ENCODE results near the gene FRMD1. TPM values are rescaled to one million over a fixed set of nuclear protein-coding genes. Genes with fewer than 3 reads are reported as not detected.

The FRMD1 gene
- polyA plus RNA-seq, 1 experiment = not detected

DNA sequence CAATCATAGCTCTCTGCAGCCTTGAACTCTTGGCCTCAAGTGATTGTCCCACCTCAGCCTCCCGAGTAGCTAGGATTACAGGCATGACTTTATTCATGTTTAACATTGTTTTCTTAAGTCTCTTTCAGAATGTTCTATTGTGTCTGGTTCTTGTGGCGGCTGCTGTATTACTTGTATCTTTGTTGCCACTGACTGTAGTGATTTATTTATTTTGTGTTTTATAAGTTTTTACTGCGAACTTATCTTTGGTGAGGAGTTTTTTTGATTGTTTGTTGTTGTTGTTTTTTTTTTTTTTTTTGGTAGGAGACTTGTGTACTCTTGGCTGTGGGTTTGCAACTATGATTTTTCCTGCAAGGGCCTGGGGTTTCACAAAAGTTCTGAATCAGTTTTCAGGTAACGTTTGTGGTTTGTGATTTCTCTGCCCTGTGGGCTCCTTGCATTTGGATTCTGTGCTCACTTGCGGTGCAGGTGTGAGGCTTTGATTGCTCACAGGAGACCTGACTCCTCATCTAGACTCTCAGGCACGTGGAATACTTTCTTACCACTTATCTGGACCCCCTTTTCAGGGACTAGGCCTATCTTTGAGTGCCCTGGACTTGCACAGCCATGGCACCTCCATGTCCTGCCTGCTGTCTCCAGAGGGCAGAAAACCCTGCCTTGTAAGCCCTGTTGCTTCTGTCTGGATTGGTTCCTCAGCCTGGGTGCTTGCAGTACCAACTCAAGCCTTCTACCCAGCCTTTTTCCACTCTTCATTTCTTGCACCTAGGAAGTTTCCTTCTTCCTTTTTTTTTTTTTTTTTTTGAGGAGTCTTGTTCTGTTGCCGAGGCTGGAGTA lies 56.3 kb downstream of the FRMD1 start:
- Histone ChIP-seq H3K4me3 (ENCODE audit: low read depth, low read length) (no peak overlapping the region), H3K27me3 (ENCODE audit: control insufficient read depth, insufficient read depth, low read length) (peaks cover 16% of the 10 kb centered on the region), H3K36me3 (ENCODE audit: control insufficient read depth, insufficient read depth, low read length) (no peaks in the 10 kb centered on the region)
- POLR2A ChIA-PET = no interaction called here
- no peak for DNase-seq (ENCODE audit: low read depth)
- CTCF ChIA-PET = no interaction called here
- TF ChIP-seq, protein P1, sequence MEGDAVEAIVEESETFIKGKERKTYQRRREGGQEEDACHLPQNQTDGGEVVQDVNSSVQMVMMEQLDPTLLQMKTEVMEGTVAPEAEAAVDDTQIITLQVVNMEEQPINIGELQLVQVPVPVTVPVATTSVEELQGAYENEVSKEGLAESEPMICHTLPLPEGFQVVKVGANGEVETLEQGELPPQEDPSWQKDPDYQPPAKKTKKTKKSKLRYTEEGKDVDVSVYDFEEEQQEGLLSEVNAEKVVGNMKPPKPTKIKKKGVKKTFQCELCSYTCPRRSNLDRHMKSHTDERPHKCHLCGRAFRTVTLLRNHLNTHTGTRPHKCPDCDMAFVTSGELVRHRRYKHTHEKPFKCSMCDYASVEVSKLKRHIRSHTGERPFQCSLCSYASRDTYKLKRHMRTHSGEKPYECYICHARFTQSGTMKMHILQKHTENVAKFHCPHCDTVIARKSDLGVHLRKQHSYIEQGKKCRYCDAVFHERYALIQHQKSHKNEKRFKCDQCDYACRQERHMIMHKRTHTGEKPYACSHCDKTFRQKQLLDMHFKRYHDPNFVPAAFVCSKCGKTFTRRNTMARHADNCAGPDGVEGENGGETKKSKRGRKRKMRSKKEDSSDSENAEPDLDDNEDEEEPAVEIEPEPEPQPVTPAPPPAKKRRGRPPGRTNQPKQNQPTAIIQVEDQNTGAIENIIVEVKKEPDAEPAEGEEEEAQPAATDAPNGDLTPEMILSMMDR (IDR thresholded peaks at IDR 0.05; ENCODE audit: insufficient read depth, low read depth, low read length) = no peak

DNA sequence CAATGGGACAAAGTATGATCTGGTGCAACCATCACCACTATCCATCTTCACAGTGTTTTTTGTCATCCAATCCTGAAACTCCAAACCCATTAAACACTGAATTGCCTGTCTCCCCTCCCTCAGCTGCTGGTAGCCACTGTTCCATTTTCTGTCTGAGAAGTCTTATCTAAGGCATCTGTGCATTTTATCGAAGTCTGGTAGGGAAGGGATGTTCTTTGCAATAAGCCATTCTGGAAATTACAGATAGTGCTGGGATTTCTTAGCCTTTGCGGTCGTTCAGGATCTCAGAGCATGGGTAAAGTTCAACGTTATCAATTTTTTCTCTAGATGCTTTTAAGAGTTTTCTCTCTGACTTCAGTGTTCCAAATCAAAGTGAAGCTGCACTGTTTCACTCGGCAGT lies 57.4 kb downstream of the FRMD1 start:
- TF ChIP-seq, protein P1 (IDR thresholded peaks at IDR 0.05; ENCODE audit: insufficient read depth, low read depth, low read length) = no peak
- DNase-seq (ENCODE audit: low read depth) = no peak
- H3K27me3 ChIP-seq (ENCODE audit: control insufficient read depth, insufficient read depth, low read length) = peaks cover 22% of the 10 kb centered on the region
- ChIA-PET POLR2A (no interaction called here), CTCF (interaction anchor here (1.2 kb wide), 1 partner anchor 11 kb away, joined by 4 read pairs; no protein-coding TSS in a partner anchor)
- H3K4me3 ChIP-seq (ENCODE audit: low read depth, low read length) = no peak overlapping the region
- no peaks in the 10 kb centered on the region for H3K36me3 ChIP-seq (ENCODE audit: control insufficient read depth, insufficient read depth, low read length)

DNA sequence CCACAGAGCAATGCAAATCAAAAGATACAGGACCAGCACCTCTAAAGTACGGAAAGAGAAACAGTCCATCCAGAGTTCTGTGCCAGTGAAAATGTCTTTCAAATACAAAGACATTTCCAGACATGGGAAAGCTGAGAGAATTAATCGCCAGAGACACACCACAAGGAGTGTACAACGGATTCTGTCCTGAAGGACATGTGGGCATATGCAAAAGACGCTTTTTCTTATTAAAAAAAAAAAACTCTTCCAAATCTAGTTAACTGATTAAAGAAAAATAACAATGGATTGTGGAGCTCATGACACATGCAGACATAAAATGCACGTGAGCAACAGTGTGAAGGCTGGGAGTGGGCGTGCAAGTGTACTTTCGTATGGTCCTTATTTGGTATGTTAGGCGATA lies 58.8 kb downstream of the FRMD1 start:
- H3K27me3 ChIP-seq (ENCODE audit: control insufficient read depth, insufficient read depth, low read length) = peaks cover 26% of the 10 kb centered on the region
- ChIA-PET CTCF (interaction anchor here (0.6 to 0.9 kb wide), 3 partner anchors 11 to 24 kb away, joined by 4 to 5 read pairs (median 4); no protein-coding TSS in a partner anchor), POLR2A (no interaction called here)
- no peak for DNase-seq (ENCODE audit: low read depth)
- no peak overlapping the region for H3K4me3 ChIP-seq (ENCODE audit: low read depth, low read length)
- H3K36me3 ChIP-seq (ENCODE audit: control insufficient read depth, insufficient read depth, low read length) = no peaks in the 10 kb centered on the region
- TF ChIP-seq, protein P1 (IDR thresholded peaks at IDR 0.05; ENCODE audit: insufficient read depth, low read depth, low read length) = no peak

DNA sequence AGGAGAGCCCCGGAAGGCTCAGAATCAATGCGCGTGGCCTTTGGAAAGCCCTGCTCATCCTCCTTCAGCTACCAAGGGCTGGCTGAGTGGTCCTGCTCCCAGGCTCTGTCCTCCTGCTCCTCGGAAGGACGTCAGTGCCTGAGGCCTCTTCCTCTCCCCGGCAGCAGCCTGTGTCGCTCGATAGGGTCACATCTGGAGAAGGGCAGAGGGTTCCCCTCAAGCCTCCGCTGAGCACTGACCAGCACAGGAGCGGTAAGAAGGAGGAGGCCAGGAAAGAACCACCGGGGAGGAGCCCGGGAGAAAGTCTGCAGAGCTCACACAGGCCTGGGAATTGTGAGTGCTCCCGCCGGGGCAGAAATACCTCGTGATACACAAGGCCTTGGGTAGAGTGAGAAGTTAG lies 60.3 kb downstream of the FRMD1 start:
- Histone ChIP-seq H3K36me3 (ENCODE audit: control insufficient read depth, insufficient read depth, low read length) (no peaks in the 10 kb centered on the region), H3K4me3 (ENCODE audit: low read depth, low read length) (no peak overlapping the region), H3K27me3 (ENCODE audit: control insufficient read depth, insufficient read depth, low read length) (peaks cover 28% of the 10 kb centered on the region)
- POLR2A ChIA-PET = no interaction called here
- CTCF ChIA-PET = no interaction called here
- DNase-seq (ENCODE audit: low read depth) = no peak
- TF ChIP-seq, protein P1 (IDR thresholded peaks at IDR 0.05; ENCODE audit: insufficient read depth, low read depth, low read length) = no peak

DNA sequence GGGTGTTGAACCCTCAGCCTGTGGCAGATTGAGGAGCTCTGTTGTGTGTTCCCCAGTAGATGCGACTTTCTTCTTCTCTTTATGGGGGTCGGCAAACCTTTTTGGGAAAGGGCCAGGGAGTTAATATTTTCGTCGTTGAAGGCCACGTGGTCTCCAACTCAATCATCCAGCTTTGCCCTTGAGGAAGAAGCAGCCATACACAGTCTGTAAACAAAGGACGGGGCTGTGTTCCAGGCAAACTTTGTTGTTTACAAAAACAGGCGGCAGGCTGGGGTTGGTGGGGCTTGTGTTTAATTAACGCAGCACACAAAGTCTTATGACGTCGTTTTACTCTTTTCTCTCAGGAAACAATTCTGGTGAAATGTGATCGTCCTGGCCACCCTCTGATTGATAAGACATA lies 61.4 kb downstream of the FRMD1 start:
- Histone ChIP-seq H3K4me3 (ENCODE audit: low read depth, low read length) (no peak overlapping the region), H3K27me3 (ENCODE audit: control insufficient read depth, insufficient read depth, low read length) (peaks cover 26% of the 10 kb centered on the region), H3K36me3 (ENCODE audit: control insufficient read depth, insufficient read depth, low read length) (no peaks in the 10 kb centered on the region)
- POLR2A ChIA-PET = no interaction called here
- DNase-seq (ENCODE audit: low read depth) = no peak
- TF ChIP-seq, protein P1 (IDR thresholded peaks at IDR 0.05; ENCODE audit: insufficient read depth, low read depth, low read length) = no peak
- CTCF ChIA-PET = no interaction called here

Measured in BJ (cell line).